Esophagus muscularis mucosa (tissue), 4 donors: ENCODE data around the gene SHB. TPM values are rescaled to one million over a fixed set of nuclear protein-coding genes. Genes with fewer than 3 reads are reported as not detected.

Source experiments
- DNase-seq: peaks from one replicate; pipeline ENCODE4 v3.0.0-alpha.2; 2017; ENCODE audit errors: extremely low spot score
- H3K27ac ChIP-seq, 4 donors: fragments of 200-600 bp; sonication (generic); replicated peaks in 1 of 4; 1 replicate in 3 of 4; 2 replicates in 1 of 4; pipeline ENCODE4 v1.5.1; 2016 to 2019; ENCODE audit warnings: mild to moderate bottlenecking in 1 of 4
- H3K27me3 ChIP-seq, 4 donors: fragments of 200-600 bp; sonication (generic); one replicate each; pipeline versions ENCODE4 v1.5.1 to v1.6.0; 2016 to 2019
- H3K36me3 ChIP-seq, 4 donors: fragments of 200-600 bp; sonication (generic); one replicate each; pipeline ENCODE4 v1.5.1; 2016 to 2019
- H3K4me1 ChIP-seq, 4 donors: fragments of 200-600 bp; sonication (generic); one replicate each; pipeline ENCODE4 v1.5.1; 2016 to 2019
- H3K4me3 ChIP-seq, 4 donors: fragments of 200-600 bp; sonication (generic); 1 replicate in 2 of 4; 2 replicates in 2 of 4; pipeline ENCODE4 v1.5.1; 2016 to 2019; ENCODE audit warnings: mild to moderate bottlenecking in 4 of 4, moderate library complexity in 1 of 4
- H3K9me3 ChIP-seq, 4 donors: fragments of 200-600 bp; sonication (generic); 1 replicate in 3 of 4; 2 replicates in 1 of 4; pipeline ENCODE4 v1.5.1; 2016 to 2019
- CTCF ChIP-seq, 3 experiments: fragments of 200-600 bp in 2 of 3; fragments of 450-650 bp in 1 of 3; sonication (generic) in 2 of 3; IDR thresholded peaks; one replicate each; pipeline ENCODE4 v1.5.1; 2017 to 2019; ENCODE audit warnings: antibody characterized with exemption in 3 of 3, mild to moderate bottlenecking in 2 of 3, moderate library complexity in 1 of 3
- EP300 ChIP-seq: sonication (generic); formaldehyde crosslinking; IDR thresholded peaks from one replicate; pipeline ENCODE4 v1.6.1; 2017; ENCODE audit warnings: antibody characterized with exemption
- POLR2A ChIP-seq: fragments of 450-650 bp; IDR thresholded peaks from one replicate; pipeline ENCODE4 v1.6.1; 2017; ENCODE audit warnings: antibody characterized with exemption, moderate library complexity, mild to moderate bottlenecking, low read depth
- POLR2AphosphoS5 ChIP-seq, 2 donors: sonication (generic); formaldehyde crosslinking; IDR thresholded peaks; one replicate each; pipeline ENCODE4 v1.6.1; 2017; ENCODE audit warnings: antibody characterized with exemption in 2 of 2
- WGBS: methylation state at CpG from one replicate; pipeline ENCODE4 v1.1.5; 2018; 5-methylcytosine and 5-hydroxymethylcytosine counted together
- intact Hi-C: fragments of 100-400 bp; cut with DNase I; formaldehyde crosslinking; loops from one replicate; pipeline ENCODE4 v1.15.1; 2023
- total RNA-seq, 4 donors: library from RNA; depleted of rRNA; stranded (reverse); fragments of >200 nt; gene quantifications; one replicate each; pipeline versions ENCODE4 v1.1.0 to v1.2.1, GENCODE V29; 2016

The SHB gene
- total RNA-seq, 4 donors from 2014 or later, result 16.6 to 21.2 (median 21.0) TPM

- Histone ChIP-seq H3K27ac (no peak overlapping the region), H3K4me3 (no peak overlapping the region), H3K27me3 (no peaks in the 10 kb centered on the region), H3K36me3 (no peaks in the 10 kb centered on the region), H3K4me1 (peaks cover 28 to 50% (median 39%) of the 10 kb centered on the region in 4 donors), H3K9me3 (no peaks in the 10 kb centered on the region)
- no peak for DNase-seq
- 56% methylated on average over 5 of the region's 5 CpGs for WGBS
- TF ChIP-seq POLR2A (no peak), CTCF (IDR thresholded peaks at IDR 0.05) (no peak), EP300 (no peak), POLR2AphosphoS5 (IDR thresholded peaks at IDR 0.05) (no peak)
- intact Hi-C loops, result loop anchor here (10.0 kb wide), 1 partner anchor 66 kb away; no protein-coding TSS in a partner anchor
Observed at GRCh38 chr9:37990404-37991015, 78.5 kb downstream of the SHB start.

GRCh38 chr9:37989701-37990100 lies 79.3 kb downstream of the SHB start:
- H3K4me3 ChIP-seq, result no peak overlapping the region
- H3K27ac ChIP-seq, result peak overlapping the region in 1 of 4 donors; percentile 27
- no peaks in the 10 kb centered on the region for H3K9me3 ChIP-seq
- no peak for DNase-seq
- peaks cover 28 to 50% (median 39%) of the 10 kb centered on the region in 4 donors for H3K4me1 ChIP-seq
- WGBS, result 81% methylated on average over 5 of the region's 5 CpGs
- TF ChIP-seq EP300 (no peak), POLR2AphosphoS5 (IDR thresholded peaks at IDR 0.05) (no peak), POLR2A (no peak), CTCF (IDR thresholded peaks at IDR 0.05) (no peak)
- H3K36me3 ChIP-seq, result no peaks in the 10 kb centered on the region
- intact Hi-C loops, result loop anchor here (10.0 kb wide), 1 partner anchor 65 kb away; no protein-coding TSS in a partner anchor
- H3K27me3 ChIP-seq, result no peaks in the 10 kb centered on the region

GRCh38 chr9:37988602-37989001 lies 80.4 kb downstream of the SHB start:
- Histone ChIP-seq H3K4me1 (peaks cover 22 to 46% (median 33%) of the 10 kb centered on the region in 4 donors), H3K27me3 (no peaks in the 10 kb centered on the region), H3K27ac (no peak overlapping the region), H3K4me3 (no peak overlapping the region), H3K9me3 (no peaks in the 10 kb centered on the region), H3K36me3 (no peaks in the 10 kb centered on the region)
- no peak for DNase-seq
- TF ChIP-seq EP300 (no peak), POLR2A (no peak), POLR2AphosphoS5 (IDR thresholded peaks at IDR 0.05) (no peak), CTCF (IDR thresholded peaks at IDR 0.05) (no peak)
- intact Hi-C loops, result no loop called here
- WGBS, result 50% methylated on average over 2 of the region's 2 CpGs

- H3K27ac ChIP-seq, result no peak overlapping the region
- no peaks in the 10 kb centered on the region for H3K36me3 ChIP-seq
- H3K27me3 ChIP-seq, result no peaks in the 10 kb centered on the region
- H3K4me1 ChIP-seq, result peaks cover 18 to 46% (median 28%) of the 10 kb centered on the region in 4 donors
- no peak for TF ChIP-seq EP300
- no peak for TF ChIP-seq POLR2AphosphoS5 (IDR thresholded peaks at IDR 0.05)
- TF ChIP-seq CTCF (IDR thresholded peaks at IDR 0.05), result no peak
- TF ChIP-seq POLR2A, result no peak
- intact Hi-C loops, result no loop called here
- no peak overlapping the region for H3K4me3 ChIP-seq
- DNase-seq, result no peak
- no peaks in the 10 kb centered on the region for H3K9me3 ChIP-seq
- 73% methylated on average over 4 of the region's 5 CpGs for WGBS
Observed at GRCh38 chr9:37988041-37988440, 81.0 kb downstream of the SHB start.
